ENCODE measurements around the gene ARAP1.

DNA sequence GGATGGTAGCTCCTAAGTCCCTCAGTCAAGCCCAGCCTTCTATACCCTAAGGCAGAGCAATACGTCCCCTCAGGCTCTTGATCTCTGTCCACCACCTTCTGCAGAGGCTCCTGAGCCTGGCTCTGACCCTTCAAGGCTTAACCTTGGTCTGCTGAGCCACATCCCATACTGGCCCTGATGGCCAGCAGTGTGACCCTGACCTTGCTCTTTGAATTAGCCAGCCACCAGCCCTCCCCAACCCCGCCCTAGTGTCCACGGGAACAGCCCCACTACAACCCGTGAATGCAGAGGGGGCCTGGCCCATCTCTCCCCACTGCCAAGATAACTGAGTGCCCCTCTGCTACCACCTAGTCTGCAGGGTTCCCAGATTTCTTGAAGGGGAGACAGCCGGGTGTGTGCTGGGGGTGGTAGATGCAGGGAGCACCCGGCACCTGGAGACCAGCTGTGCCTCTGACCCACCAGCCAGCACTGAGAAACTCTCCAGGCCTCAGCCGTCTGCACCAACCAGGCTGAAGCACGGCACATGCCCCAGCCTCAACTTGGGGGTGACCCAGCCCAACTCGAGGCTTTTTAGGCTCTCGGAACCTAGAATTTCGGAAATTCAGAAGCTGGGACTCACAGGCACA, 6.2 kb downstream of the ARAP1 start:
- TF ChIP-seq POLR2A (IDR thresholded peaks at IDR 0.05; ENCODE audit: low read depth, low read length) (no peak), POLR2AphosphoS5 (IDR thresholded peaks at IDR 0.05; ENCODE audit: low read depth, low read length) (no peak), TAF1 (IDR thresholded peaks at IDR 0.05; ENCODE audit: borderline replicate concordance, low read depth, low read length) (no peak)

Data from GM12892 (cell line).